GM19035 (cell line): ENCODE results near the gene GALK2.
"Not testable (repeated sequence)": the region's sequence is repeated elsewhere in the genome, so short reads cannot be mapped to it uniquely, and the experiment has no call there.

Experiments used
- ATAC-seq: cut with Tn5 transposase; IDR thresholded peaks from one replicate; pipeline ENCODE4 v1.9.1; 2021; ENCODE audit not compliant: unreplicated experiment

GALK2 gene

DNA sequence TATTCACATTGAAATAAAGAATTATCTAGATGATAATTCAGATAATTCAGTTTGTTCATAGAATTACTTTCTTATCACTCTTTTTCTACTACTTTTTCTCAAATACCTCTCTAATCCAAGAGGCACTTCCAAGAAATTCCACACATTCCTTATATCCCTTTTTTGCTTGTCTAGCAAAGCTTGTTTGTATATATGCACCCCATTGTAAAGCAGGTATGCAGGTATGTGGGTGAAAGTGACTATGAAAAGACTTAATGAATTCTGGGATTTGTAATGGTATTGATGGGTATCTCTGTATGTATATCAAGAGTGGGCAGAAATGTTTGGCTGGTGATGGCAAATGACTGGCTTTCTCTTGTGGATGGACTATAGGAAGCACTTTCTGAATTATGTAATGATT, 158.9 kb downstream of the GALK2 start:
- ATAC-seq = no peak

DNA sequence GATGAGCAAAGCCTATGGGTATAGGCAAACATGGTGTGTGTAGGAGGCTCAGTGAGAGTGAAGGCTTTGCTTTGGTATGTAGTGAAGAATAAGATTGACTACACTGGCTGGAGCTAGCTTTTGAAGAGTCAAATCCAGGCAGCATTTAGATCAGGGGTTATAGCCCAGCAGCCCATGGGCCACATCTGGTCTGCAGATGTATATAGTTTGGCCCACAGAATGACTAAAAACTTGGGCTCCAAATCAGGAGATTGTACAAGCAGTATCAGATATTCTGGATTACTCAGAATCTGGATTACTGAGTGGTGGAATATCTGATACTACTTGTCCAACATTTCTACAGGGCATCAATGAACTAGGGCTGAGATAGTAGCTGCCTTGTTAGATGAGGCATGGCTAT, 160.1 kb downstream of the GALK2 start:
- no peak for ATAC-seq

DNA sequence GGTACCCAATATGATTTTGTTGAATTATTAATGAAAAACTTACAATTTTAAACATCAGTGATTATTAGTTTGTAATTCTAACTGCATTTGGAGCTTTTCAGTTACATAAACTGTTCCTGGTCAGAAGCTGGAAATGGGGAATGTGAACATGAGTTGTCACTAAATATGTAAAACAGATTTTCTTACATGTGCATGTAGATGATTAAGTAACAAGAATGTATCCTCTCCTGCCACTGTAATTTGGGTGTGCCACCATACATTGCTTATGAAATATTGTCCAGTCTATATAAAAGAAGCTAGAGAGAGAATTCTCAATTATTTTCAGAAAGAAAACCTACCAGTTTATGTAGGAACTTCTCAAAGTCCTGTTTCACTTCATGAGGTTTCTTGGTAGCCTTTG, 161.4 kb downstream of the GALK2 start:
- no peak for ATAC-seq

DNA sequence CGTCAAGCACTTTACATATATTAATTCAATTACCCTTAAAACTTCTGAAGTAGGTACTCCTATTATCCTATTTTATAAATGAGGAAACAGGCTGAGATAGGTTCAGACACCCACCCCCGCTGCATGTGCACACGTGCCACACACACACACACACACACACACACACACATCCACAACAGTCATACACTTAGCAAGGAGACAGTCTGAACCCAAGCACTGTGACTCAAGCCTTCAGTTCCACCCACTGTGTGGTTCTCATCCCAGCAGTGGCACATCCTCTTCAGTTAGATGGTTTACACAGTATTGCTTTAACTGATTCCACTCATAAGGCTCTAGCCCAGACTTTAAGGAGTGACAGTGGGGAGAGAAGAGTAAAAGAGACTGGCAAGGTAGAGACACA, 161.9 kb downstream of the GALK2 start:
- no peak for ATAC-seq

DNA sequence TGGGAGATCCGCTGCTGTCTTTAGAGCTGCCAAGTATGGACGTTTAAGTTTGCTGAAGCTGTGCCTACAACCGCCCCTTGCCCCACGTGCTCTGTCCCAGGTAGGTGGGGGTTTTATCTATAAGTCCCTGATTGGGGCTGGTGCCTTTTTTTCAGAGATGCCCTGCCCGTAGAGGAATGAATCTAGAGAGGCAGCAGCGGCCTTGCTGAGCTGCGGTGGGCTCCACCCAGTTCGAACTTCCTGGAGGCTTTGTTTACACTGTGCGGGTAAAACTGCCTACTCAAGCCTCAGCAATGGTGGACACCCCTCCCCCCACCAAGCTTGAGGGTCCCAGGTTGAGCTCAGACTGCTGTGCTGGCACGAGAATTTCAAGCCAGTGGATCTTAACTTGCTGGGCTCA, 169.6 kb downstream of the GALK2 start:
- no peak for ATAC-seq

DNA sequence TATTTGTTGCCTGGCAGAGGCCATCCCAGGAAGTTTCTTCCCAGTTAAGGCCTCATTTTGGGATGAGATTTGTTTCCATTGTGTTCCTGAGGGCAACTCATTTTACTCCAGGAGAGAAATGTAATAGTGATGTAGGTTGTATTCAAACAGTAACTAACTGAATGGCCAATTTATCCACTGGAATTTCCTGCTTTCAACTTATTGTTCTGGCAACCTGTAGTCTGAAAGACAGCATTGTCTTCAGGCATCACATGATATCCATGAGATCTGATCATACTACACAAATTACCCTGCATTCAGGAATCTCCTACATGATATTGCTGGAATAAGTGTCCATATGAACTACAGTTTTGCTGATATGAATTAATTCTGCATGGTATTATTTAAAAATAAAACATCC, 173.5 kb downstream of the GALK2 start:
- ATAC-seq = no peak

DNA sequence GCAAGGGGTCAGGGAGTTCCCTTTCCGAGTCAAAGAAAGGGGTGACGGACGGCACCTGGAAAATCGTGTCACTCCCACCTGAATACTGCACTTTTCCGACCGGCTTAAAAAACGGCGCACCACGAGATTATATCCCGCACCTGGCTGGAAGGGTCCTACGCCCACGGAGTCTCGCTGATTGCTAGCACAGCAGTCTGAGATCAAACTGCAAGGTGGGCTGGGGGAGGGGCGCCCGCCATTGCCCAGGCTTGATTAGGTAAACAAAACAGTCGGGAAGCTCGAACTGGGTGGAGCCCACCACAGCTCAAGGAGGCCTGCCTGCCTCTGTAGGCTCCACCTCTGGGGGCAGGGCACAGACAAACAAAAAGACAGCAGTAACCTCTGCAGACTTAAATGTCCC, 184.4 kb downstream of the GALK2 start:
- ATAC-seq = not testable (repeated sequence)

DNA sequence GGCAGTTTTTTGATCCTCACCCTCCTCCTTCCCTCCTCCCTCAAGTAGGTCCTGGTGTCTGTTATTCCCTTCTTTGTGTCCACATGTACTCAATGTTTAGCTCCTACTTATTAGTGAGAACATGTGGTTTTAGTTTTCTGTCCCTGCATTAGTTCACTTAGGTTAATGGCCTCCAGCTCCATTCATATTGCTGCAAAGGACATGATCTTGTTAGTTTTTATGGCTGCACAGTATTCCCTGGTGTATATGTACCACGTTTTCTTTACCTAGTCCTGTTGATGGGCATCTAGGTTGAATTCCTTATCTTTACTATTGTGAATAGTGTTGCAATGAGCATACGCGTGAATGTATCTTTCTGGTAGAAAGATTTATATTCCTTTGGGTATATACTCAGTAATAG, 191.3 kb downstream of the GALK2 start:
- ATAC-seq = no peak

DNA sequence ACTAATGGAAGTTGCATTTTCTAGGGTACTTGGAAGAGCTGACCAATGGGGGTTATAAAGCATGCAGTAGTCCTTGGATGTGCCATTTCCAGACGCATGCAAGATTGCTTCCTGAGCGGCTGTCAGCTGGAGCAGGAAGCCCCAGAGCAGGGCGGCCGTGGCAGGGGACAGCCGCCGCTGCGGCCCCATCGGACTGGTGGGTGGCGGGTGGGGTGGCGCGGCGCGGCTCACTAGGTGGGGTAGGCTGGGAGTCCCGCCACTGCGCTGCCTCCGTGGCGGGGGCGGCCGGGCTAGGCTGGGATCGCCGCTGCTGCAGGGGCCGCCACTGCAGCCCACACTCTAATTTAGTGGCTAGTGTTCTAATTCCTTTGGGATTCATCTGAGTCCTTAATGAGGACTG, 196.4 kb downstream of the GALK2 start:
- ATAC-seq = no peak

DNA sequence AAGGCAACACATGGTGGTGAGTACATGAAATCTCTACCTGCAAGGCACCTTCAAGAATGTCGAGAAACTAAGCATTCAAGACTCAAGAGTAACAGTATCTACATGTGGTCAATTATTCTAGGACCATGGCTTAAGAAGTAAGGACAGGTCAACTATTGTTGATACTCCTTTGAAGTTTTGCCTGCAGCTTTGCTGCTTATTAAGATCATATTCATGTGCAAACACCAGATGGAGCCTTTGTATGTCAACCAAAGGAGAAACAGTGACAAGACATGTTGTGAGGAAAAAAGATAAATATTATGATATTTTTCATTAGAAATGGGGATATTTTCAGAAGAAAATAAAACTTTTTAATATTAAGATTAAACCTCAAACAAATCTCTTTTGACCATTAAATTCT, 200.7 kb downstream of the GALK2 start:
- no peak for ATAC-seq

DNA sequence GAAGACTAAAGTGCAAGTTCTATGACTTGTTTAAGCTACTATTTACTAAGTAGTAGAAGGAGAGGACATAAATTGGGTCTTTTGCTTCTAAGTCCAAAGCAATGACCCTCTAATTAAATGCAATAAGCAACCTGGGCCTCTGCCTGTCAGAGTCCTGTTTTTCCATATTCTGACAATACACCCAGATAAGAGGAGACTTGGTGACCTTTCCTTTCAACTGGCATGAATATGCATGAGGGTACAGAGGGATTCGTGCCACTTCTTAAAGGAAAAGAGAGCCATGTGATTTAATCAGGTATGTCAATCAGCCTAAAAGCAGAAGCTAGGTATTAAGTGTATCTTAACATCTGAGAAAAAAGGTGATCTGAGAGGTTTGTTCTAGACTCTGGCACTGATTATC, 202.3 kb downstream of the GALK2 start:
- no peak for ATAC-seq

DNA sequence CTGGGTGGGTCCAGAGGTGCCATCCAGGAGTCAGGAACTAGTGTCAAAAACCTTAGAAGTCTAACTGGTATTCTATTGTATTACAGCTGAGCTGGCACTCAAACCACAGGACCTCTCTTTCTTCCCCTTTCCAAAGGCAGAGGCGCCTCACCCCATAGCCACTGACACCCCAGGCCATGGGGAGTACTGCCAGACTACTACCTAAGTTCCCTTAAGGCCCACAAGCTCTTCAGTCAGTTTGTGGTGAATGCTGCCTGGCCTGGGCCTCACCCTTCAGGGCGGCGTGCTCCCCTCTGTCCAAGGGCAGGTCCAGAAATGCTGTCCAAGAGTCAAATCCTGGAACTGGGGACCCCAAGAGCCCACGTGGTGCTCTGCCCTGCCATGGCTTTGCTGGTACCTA, 209.9 kb downstream of the GALK2 start:
- ATAC-seq = no peak

DNA sequence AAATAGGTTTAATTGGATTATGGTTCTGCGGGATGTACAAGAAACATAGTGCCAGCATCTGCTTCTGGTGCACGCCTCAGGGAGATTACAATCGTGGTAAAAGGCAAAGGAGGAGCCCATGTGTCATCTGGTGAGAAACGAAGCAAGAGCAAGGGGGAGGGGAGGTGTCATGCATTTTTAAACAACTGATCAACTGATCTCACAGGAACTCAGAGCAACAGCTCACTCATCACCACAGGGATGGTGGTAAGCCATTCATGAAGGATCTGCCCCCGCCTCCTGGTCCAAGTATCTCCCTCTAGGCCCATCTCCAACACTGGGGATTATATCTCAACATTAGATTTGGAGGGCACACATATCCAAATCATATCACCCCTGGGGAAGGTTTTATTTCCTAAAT, 210.9 kb downstream of the GALK2 start:
- no peak for ATAC-seq
